ENCODE data around the gene KIF2A.

DNA sequence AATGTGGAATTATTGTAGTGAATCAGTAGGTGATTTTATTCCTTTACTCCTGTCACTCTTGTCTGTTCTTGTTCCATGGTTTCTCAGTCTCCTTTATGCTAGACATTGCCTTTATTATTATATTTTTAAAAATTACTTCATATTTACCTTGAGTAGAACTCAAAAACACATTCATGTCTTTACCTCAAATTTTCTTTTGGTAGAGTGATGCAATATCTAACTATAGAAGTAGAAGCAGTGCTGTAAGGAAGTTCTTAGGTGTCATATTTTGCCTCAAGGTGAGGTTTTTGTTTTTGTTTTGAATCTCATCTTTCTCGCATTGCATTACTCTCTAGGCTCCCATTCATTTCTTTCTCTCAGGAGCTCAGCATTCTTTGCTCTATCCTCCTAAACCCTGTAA, 118.8 kb downstream of the KIF2A start:
- no peak for TF ChIP-seq POLR2A (IDR thresholded peaks at IDR 0.05; ENCODE audit: low read depth, low read length)
- TF ChIP-seq POLR2AphosphoS5 (IDR thresholded peaks at IDR 0.05; ENCODE audit: low read depth, low read length) = no peak
- TF ChIP-seq POU2F2 (IDR thresholded peaks at IDR 0.05; ENCODE audit: low read depth, low read length) = no peak
- no peak for TF ChIP-seq TAF1 (IDR thresholded peaks at IDR 0.05; ENCODE audit: low read depth, low read length)
- no peak for TF ChIP-seq PAX5 (IDR thresholded peaks at IDR 0.05; ENCODE audit: insufficient read depth, low read length, severe bottlenecking)
